Measurements from ENCODE around the gene SEMA5A. TPM values are rescaled to one million over a fixed set of nuclear protein-coding genes. Genes with fewer than 3 reads are reported as not detected.

SEMA5A gene
- total RNA-seq, 1 donor from 2014 or later: 43.2 TPM

DNA sequence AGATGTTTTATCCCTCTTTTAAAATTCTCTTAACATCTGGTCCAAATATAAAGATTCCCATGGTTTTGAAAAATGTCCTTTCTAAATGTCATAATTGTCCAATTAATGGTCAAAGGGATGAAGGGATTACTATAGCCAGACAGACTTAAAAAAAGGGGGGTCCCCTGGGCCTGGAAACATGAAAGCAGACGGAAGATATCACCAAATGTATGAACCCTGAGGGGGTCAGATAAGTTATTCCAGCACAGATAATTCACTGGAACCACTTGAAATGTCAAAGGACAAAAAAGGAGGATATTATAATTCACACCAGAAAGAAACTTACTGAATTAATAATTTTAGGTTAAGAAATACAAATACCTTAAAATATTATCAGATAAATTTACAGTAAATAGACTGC is 155.8 kb downstream of the SEMA5A start:
- H3K36me3 ChIP-seq: no peaks in the 10 kb centered on the region
- TF ChIP-seq, protein P1, sequence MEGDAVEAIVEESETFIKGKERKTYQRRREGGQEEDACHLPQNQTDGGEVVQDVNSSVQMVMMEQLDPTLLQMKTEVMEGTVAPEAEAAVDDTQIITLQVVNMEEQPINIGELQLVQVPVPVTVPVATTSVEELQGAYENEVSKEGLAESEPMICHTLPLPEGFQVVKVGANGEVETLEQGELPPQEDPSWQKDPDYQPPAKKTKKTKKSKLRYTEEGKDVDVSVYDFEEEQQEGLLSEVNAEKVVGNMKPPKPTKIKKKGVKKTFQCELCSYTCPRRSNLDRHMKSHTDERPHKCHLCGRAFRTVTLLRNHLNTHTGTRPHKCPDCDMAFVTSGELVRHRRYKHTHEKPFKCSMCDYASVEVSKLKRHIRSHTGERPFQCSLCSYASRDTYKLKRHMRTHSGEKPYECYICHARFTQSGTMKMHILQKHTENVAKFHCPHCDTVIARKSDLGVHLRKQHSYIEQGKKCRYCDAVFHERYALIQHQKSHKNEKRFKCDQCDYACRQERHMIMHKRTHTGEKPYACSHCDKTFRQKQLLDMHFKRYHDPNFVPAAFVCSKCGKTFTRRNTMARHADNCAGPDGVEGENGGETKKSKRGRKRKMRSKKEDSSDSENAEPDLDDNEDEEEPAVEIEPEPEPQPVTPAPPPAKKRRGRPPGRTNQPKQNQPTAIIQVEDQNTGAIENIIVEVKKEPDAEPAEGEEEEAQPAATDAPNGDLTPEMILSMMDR (IDR thresholded peaks at IDR 0.05; ENCODE audit: borderline replicate concordance): no peak
- no peaks in the 10 kb centered on the region for H3K27me3 ChIP-seq (ENCODE audit: low read depth)
- no peak for DNase-seq
- intact Hi-C loops (cut with micrococcal nuclease): no loop called here
- no peak overlapping the region for H3K27ac ChIP-seq (replicated peaks)
- H3K9me3 ChIP-seq (replicated peaks): no peaks in the 10 kb centered on the region
- no peak overlapping the region for H3K4me3 ChIP-seq
- peaks cover 49% of the 10 kb centered on the region for H3K4me1 ChIP-seq

DNA sequence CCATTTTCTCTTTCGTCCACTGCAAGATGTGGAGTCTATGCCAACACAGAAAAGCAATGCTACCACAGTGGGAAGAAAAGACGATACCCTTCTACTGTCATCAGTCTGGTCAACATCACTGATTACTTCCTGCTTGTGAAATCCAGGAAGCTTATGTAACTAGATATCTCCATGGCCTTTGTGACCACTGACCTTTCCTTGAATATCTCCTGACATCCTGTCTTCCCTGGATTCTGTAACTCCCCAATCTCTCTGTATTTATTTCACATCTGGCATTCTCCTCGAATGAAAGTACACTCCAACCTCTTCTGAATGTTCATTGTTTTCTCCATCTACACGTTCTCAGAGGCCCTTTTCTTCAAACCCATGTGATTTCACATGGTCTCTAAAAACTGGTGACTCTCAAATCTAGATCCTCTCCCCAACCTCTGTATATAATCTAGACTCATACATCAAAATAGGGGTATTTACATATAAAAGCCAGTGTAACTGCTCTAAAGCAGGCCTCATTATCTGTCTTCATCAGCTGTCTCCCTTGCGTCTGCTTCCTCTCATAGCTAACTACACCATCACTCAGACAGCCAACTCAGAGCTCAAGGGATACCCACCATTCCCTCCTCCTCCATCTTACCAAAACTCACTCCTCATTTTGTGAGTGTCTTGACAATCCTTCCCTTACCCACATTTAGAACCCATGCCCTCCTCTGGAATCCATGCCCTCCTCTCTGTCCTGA is 156.8 kb downstream of the SEMA5A start:
- TF ChIP-seq, protein P1 (IDR thresholded peaks at IDR 0.05; ENCODE audit: borderline replicate concordance): no peak
- H3K27ac ChIP-seq (replicated peaks): peak overlapping the region; percentile 25

DNA sequence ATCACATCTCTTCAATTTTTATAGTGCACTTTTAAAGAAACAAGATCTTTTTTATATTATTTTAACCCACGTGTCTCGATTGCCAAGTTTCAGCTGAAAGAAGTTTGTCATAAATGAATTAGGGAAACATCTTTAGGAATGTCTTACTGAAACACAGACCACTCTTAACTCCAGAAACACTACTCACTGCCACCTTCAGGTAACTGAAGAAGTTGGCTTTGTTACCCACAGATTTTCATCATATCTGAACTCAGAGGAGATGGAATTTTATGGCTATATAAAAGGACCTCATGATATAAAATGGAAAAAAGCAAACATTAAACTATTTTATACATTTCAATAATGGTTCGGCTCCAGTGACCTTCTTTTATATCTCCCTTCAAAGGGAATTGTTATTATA is 158.0 kb downstream of the SEMA5A start:
- no peak overlapping the region for H3K27ac ChIP-seq (replicated peaks)
- H3K9me3 ChIP-seq (replicated peaks): no peaks in the 10 kb centered on the region
- no peak overlapping the region for H3K4me3 ChIP-seq
- TF ChIP-seq, protein P1 (IDR thresholded peaks at IDR 0.05; ENCODE audit: borderline replicate concordance): no peak
- intact Hi-C loops (cut with micrococcal nuclease): no loop called here
- peaks cover 52% of the 10 kb centered on the region for H3K4me1 ChIP-seq
- no peak for DNase-seq
- H3K36me3 ChIP-seq: no peaks in the 10 kb centered on the region
- no peaks in the 10 kb centered on the region for H3K27me3 ChIP-seq (ENCODE audit: low read depth)

More for the DNA sequence above, 156.8 kb downstream of the SEMA5A start:
- intact Hi-C loops (cut with micrococcal nuclease): no loop called here
- no peak for DNase-seq
- H3K4me1 ChIP-seq: peaks cover 51% of the 10 kb centered on the region
- no peaks in the 10 kb centered on the region for H3K9me3 ChIP-seq (replicated peaks)
- no peaks in the 10 kb centered on the region for H3K27me3 ChIP-seq (ENCODE audit: low read depth)
- no peaks in the 10 kb centered on the region for H3K36me3 ChIP-seq
- no peak overlapping the region for H3K4me3 ChIP-seq

DNA sequence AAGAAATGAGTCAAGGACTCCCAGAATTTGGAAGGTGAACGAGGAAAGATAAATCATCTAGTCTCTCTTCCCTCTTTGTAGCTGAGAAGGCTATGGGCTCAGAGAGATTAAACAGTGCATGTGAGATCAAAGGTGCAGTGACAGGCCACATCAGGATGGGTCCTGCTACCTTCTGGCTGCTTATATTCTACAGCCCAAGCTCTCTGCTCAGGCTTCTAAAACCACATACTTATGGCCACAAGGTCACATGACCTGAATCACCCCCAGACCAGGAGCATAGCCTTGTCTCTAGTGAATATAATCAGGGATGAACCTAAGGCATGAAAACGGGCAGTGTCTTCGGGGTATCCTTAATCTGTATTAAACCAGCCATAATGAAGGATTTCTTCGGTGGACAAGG is 158.9 kb downstream of the SEMA5A start:
- peaks cover 47% of the 10 kb centered on the region for H3K4me1 ChIP-seq
- DNase-seq: no peak
- TF ChIP-seq, protein P1 (IDR thresholded peaks at IDR 0.05; ENCODE audit: borderline replicate concordance): no peak
- H3K36me3 ChIP-seq: no peaks in the 10 kb centered on the region
- no peak overlapping the region for H3K27ac ChIP-seq (replicated peaks)
- no peaks in the 10 kb centered on the region for H3K9me3 ChIP-seq (replicated peaks)
- H3K27me3 ChIP-seq (ENCODE audit: low read depth): no peaks in the 10 kb centered on the region
- intact Hi-C loops (cut with micrococcal nuclease): no loop called here
- no peak overlapping the region for H3K4me3 ChIP-seq

GRCh38 chr5:9382522-9382921 is 163.4 kb downstream of the SEMA5A start:
- no peaks in the 10 kb centered on the region for H3K27me3 ChIP-seq (ENCODE audit: low read depth)
- TF ChIP-seq, protein P1 (IDR thresholded peaks at IDR 0.05; ENCODE audit: borderline replicate concordance): no peak
- H3K4me3 ChIP-seq: no peak overlapping the region
- H3K27ac ChIP-seq (replicated peaks): no peak overlapping the region
- no peak for DNase-seq
- no peaks in the 10 kb centered on the region for H3K9me3 ChIP-seq (replicated peaks)
- intact Hi-C loops (cut with micrococcal nuclease): no loop called here
- peaks cover 11% of the 10 kb centered on the region for H3K4me1 ChIP-seq
- no peaks in the 10 kb centered on the region for H3K36me3 ChIP-seq
